Chondrocyte (in vitro differentiated cells): ENCODE results near the gene STRA8. TPM values are rescaled to one million over a fixed set of nuclear protein-coding genes. Genes with fewer than 3 reads are reported as not detected.
A peak's percentile ranks its signal among the peaks of the same experiment; 100 is the strongest.

Source experiments
- DNase-seq: peaks from one replicate; pipeline ENCODE4 v3.0.0; 2021; ENCODE audit warnings: mixed read lengths, low spot score
- H3K27ac Mint-ChIP-seq: one replicate; pipeline ENCODE4 v1.8.0; 2021; ENCODE audit warnings: mild to moderate bottlenecking, moderate library complexity, mixed read lengths; ENCODE audit not compliant: unreplicated experiment
- H3K27me3 Mint-ChIP-seq: 2 replicates; pipeline ENCODE4 v1.8.0; 2021; ENCODE audit warnings: low read depth, mixed read lengths
- H3K36me3 Mint-ChIP-seq: 2 replicates; pipeline ENCODE4 v1.8.0; 2021; ENCODE audit warnings: low read depth, mixed read lengths
- H3K4me1 Mint-ChIP-seq: 2 replicates; pipeline ENCODE4 v1.8.0; 2021; ENCODE audit warnings: low read depth, mild to moderate bottlenecking, mixed read lengths
- H3K4me3 Mint-ChIP-seq: one replicate; pipeline ENCODE4 v1.8.0; 2021; ENCODE audit warnings: mild to moderate bottlenecking, moderate library complexity, mixed read lengths; ENCODE audit not compliant: unreplicated experiment
- H3K9me3 Mint-ChIP-seq: 2 replicates; pipeline ENCODE4 v1.8.0; 2021; ENCODE audit warnings: low read depth, mixed read lengths
- total RNA-seq: library from RNA; stranded (reverse); gene quantifications from 3 replicates; pipeline ENCODE4 v1.2.1, GENCODE V29; 2021
- TF ChIP-seq, protein P1 (sequence below): fragments of 200-600 bp; sonication (generic); IDR thresholded peaks from 2 replicates; pipeline ENCODE4 v1.5.0; 2021; ENCODE audit warnings: antibody characterized with exemption, mild to moderate bottlenecking, moderate library complexity

STRA8 gene
- total RNA-seq, 1 donor from 2014 or later: not detected

DNA sequence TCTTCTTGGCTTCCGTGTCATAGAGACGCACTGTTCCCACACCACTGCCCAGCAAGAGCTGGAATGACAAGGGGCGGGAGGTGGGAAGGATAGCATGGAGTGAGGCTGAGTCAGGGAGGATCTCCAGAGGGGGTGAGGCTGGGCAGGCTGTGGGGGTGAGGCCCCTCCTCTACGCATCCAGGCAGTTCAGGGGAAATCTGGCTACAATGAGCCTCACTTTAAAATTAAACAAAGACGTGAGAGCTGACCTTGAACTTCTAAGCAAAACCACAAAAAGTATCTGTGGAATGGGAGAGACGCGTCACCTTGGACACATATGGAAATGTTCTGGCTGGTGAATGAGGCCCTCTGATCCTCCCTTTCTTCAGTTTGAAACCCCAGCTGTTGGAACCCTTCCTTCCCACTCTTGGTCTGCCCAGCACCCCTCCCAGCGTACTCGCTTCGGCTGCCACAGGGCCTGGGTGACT is 40.0 kb upstream of the STRA8 start:
- Mint-ChIP-seq H3K36me3 (peaks cover 39% of the 10 kb centered on the region), H3K4me3 (no peak overlapping the region), H3K9me3 (no peaks in the 10 kb centered on the region), H3K27me3 (no peaks in the 10 kb centered on the region), H3K27ac (peak overlapping the region; percentile 83), H3K4me1 (peaks cover 27% of the 10 kb centered on the region)
- TF ChIP-seq, protein P1, sequence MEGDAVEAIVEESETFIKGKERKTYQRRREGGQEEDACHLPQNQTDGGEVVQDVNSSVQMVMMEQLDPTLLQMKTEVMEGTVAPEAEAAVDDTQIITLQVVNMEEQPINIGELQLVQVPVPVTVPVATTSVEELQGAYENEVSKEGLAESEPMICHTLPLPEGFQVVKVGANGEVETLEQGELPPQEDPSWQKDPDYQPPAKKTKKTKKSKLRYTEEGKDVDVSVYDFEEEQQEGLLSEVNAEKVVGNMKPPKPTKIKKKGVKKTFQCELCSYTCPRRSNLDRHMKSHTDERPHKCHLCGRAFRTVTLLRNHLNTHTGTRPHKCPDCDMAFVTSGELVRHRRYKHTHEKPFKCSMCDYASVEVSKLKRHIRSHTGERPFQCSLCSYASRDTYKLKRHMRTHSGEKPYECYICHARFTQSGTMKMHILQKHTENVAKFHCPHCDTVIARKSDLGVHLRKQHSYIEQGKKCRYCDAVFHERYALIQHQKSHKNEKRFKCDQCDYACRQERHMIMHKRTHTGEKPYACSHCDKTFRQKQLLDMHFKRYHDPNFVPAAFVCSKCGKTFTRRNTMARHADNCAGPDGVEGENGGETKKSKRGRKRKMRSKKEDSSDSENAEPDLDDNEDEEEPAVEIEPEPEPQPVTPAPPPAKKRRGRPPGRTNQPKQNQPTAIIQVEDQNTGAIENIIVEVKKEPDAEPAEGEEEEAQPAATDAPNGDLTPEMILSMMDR: no peak
- no peak for DNase-seq

DNA sequence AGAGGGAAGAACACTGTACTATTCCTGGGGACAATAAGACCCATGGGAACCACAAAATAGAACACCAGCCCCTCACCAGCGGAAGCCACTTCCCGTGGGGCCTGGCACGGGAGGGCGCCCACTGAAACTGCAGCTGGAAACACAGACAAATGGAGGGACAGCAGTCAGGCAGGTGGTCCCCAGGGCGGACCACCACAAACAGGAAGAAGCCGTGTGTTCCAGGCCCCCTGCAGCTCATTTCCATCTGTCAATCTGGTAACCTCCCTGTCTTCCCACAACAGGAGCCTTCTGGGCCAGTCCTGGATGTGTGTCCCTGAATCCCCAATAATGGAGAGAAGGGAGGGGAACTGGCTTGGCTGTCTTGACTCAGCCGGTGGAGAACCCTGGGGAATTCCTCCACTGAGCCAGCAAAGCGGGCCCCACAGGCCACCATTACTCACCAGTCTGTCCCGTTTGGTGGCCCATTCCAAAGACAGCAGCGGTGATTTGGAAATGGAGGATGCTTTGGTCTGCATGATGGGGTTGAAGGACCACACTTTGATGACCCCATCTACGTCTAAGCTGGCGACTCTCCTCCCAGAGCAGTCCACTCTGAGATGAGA is 39.0 kb upstream of the STRA8 start:
- no peak overlapping the region for H3K4me3 Mint-ChIP-seq
- no peaks in the 10 kb centered on the region for H3K27me3 Mint-ChIP-seq
- peaks cover 34% of the 10 kb centered on the region for H3K36me3 Mint-ChIP-seq
- H3K27ac Mint-ChIP-seq: peak overlapping the region; percentile 83
- TF ChIP-seq, protein P1: no peak
- H3K9me3 Mint-ChIP-seq: no peaks in the 10 kb centered on the region
- no peak for DNase-seq
- peaks cover 27% of the 10 kb centered on the region for H3K4me1 Mint-ChIP-seq

- Mint-ChIP-seq H3K27me3 (no peaks in the 10 kb centered on the region), H3K9me3 (no peaks in the 10 kb centered on the region), H3K4me3 (no peak overlapping the region), H3K36me3 (peaks cover 33% of the 10 kb centered on the region), H3K27ac (peak overlapping the region; percentile 5), H3K4me1 (peaks cover 27% of the 10 kb centered on the region)
- DNase-seq: no peak
- TF ChIP-seq, protein P1: no peak
Measured at GRCh38 chr7:135195156-135195555, 38.5 kb upstream of the STRA8 start.

DNA sequence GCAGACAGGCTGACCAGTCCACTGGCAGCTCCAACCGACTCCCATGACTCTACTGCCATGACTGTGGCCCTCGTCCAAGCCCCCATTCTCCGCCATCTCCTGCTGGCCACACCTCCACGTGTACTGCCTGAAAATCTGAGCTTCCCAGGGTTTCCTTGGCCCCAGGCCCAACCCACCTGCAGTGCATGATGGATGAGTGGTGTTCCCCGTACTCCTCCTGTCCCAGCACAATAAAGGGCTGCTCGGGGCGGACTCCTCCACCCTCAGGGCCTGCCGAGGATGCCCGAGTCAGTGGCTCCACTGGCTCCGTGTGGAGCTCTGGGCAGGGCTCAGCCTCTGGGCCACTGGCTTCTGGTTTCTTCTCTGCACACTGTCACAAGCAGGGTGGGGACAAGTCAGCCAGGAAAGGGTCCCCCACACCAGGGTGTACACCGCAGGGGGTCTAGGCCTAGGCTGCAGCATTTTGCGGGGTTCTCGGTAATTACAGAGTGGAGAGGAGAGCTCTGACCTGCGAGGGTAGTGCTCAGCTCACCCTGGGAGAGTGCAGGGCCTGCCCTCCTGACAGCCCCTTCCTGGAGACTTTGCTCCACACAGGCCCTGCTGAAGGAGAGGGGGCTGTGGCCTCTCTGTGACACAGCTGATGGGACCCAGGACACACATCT is 37.5 kb upstream of the STRA8 start:
- TF ChIP-seq, protein P1: no peak
- Mint-ChIP-seq H3K36me3 (peaks cover 28% of the 10 kb centered on the region), H3K9me3 (no peaks in the 10 kb centered on the region), H3K27me3 (no peaks in the 10 kb centered on the region), H3K4me3 (no peak overlapping the region), H3K27ac (no peak overlapping the region), H3K4me1 (peaks cover 27% of the 10 kb centered on the region)
- no peak for DNase-seq

- peaks cover 27% of the 10 kb centered on the region for H3K4me1 Mint-ChIP-seq
- TF ChIP-seq, protein P1: no peak
- H3K27me3 Mint-ChIP-seq: no peaks in the 10 kb centered on the region
- no peak overlapping the region for H3K4me3 Mint-ChIP-seq
- peaks cover 23% of the 10 kb centered on the region for H3K36me3 Mint-ChIP-seq
- H3K9me3 Mint-ChIP-seq: no peaks in the 10 kb centered on the region
- DNase-seq: no peak
- no peak overlapping the region for H3K27ac Mint-ChIP-seq
Measured at GRCh38 chr7:135197343-135197742, 36.3 kb upstream of the STRA8 start.
